Chondrocyte (in vitro differentiated cells): Measurements from ENCODE around the gene UGDH. TPM values are rescaled to one million over a fixed set of nuclear protein-coding genes. Genes with fewer than 3 reads are reported as not detected.

Experiments
- DNase-seq: peaks from one replicate; pipeline ENCODE4 v3.0.0; 2021; ENCODE audit warnings: mixed read lengths, low spot score
- H3K27ac Mint-ChIP-seq: one replicate; pipeline ENCODE4 v1.8.0; 2021; ENCODE audit warnings: mild to moderate bottlenecking, moderate library complexity, mixed read lengths; ENCODE audit not compliant: unreplicated experiment
- H3K27me3 Mint-ChIP-seq: 2 replicates; pipeline ENCODE4 v1.8.0; 2021; ENCODE audit warnings: low read depth, mixed read lengths
- H3K36me3 Mint-ChIP-seq: 2 replicates; pipeline ENCODE4 v1.8.0; 2021; ENCODE audit warnings: low read depth, mixed read lengths
- H3K4me1 Mint-ChIP-seq: 2 replicates; pipeline ENCODE4 v1.8.0; 2021; ENCODE audit warnings: low read depth, mild to moderate bottlenecking, mixed read lengths
- H3K4me3 Mint-ChIP-seq: one replicate; pipeline ENCODE4 v1.8.0; 2021; ENCODE audit warnings: mild to moderate bottlenecking, moderate library complexity, mixed read lengths; ENCODE audit not compliant: unreplicated experiment
- H3K9me3 Mint-ChIP-seq: 2 replicates; pipeline ENCODE4 v1.8.0; 2021; ENCODE audit warnings: low read depth, mixed read lengths
- total RNA-seq: library from RNA; stranded (reverse); gene quantifications from 3 replicates; pipeline ENCODE4 v1.2.1, GENCODE V29; 2021
- TF ChIP-seq, protein P1 (sequence below): fragments of 200-600 bp; sonication (generic); IDR thresholded peaks from 2 replicates; pipeline ENCODE4 v1.5.0; 2021; ENCODE audit warnings: antibody characterized with exemption, mild to moderate bottlenecking, moderate library complexity

The UGDH gene
- total RNA-seq, 1 donor from 2014 or later: 151 TPM

DNA sequence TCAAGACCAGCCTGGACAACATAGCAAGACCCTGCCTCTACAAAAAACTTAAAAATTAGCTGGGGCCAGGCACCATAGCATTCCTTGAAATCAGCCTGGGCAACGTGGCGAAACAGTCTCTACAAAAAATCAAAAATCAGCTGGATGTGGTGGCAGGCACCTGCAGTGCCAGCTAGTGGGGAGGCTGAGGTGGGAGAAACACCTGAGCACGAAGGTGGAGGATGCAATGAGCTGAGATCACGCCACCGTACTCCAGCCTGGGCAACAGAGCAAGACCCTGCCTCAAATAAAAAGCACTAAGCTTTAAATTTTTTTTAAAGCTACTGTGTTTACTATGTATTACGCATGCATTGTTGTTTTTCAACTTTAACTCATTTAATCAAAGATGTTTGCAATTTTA is 71.8 kb downstream of the UGDH start:
- H3K9me3 Mint-ChIP-seq: no peaks in the 10 kb centered on the region
- peaks cover 35% of the 10 kb centered on the region for H3K4me1 Mint-ChIP-seq
- no peaks in the 10 kb centered on the region for H3K27me3 Mint-ChIP-seq
- TF ChIP-seq, protein P1, sequence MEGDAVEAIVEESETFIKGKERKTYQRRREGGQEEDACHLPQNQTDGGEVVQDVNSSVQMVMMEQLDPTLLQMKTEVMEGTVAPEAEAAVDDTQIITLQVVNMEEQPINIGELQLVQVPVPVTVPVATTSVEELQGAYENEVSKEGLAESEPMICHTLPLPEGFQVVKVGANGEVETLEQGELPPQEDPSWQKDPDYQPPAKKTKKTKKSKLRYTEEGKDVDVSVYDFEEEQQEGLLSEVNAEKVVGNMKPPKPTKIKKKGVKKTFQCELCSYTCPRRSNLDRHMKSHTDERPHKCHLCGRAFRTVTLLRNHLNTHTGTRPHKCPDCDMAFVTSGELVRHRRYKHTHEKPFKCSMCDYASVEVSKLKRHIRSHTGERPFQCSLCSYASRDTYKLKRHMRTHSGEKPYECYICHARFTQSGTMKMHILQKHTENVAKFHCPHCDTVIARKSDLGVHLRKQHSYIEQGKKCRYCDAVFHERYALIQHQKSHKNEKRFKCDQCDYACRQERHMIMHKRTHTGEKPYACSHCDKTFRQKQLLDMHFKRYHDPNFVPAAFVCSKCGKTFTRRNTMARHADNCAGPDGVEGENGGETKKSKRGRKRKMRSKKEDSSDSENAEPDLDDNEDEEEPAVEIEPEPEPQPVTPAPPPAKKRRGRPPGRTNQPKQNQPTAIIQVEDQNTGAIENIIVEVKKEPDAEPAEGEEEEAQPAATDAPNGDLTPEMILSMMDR: no peak
- no peak for DNase-seq
- peaks cover 61% of the 10 kb centered on the region for H3K36me3 Mint-ChIP-seq
- no peak overlapping the region for H3K4me3 Mint-ChIP-seq
- H3K27ac Mint-ChIP-seq: no peak overlapping the region

DNA sequence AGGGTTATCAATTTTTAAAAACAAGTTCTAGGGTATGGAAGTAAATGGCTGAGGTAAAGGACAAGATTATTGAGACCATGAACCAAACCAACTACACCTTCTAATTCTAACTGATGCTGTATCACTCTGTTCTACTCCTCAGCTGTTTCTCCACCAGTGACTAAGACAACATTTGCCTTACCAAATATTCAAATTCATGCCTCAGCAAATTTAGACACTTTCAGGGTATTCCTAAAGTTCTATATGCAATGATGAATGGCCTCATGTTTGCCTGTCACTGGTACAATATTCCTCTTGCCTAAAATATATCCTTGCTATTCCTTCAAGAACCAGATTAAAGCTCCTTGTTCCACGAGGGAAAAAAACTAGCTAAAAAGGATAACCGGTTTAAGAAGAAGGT is 73.5 kb downstream of the UGDH start:
- Mint-ChIP-seq H3K36me3 (peaks cover 62% of the 10 kb centered on the region), H3K9me3 (no peaks in the 10 kb centered on the region), H3K27me3 (no peaks in the 10 kb centered on the region), H3K27ac (no peak overlapping the region), H3K4me1 (peaks cover 29% of the 10 kb centered on the region), H3K4me3 (no peak overlapping the region)
- DNase-seq: no peak
- TF ChIP-seq, protein P1: no peak

DNA sequence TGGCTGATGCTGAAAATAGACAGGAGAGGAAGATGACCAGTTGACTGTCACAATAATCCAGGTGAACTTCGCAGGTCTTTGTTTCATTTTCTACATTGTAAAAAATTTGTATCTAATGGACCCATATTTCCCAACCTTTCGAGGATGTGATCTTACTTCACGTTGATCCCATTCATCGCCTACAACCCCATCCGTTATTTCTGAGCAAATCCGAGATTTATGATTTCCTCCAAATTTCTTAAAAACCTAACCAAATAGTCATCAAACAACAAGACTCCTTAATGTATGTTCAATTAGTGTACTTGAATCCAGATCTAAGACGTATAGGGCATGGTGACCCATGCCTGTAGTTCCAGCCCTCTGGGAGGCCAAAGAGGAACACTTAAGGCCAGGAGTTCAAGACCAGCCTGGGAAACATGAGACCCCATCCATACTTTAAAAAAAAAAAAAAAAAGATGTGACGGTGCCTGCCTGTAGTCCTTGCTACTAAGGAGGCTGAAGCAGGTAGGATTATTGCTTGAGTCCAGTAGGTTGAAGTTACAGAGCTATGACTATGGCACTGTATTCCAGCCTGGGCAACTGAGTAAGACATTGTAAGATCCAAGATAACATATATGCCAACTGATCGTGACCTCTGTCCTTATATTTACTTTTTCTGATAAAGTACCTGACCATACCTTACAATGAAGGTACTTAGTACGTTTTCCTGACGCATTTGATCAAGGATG is 74.2 kb downstream of the UGDH start:
- Mint-ChIP-seq H3K27ac (no peak overlapping the region), H3K4me1 (peaks cover 26% of the 10 kb centered on the region), H3K27me3 (no peaks in the 10 kb centered on the region), H3K4me3 (no peak overlapping the region), H3K36me3 (peaks cover 58% of the 10 kb centered on the region), H3K9me3 (no peaks in the 10 kb centered on the region)
- TF ChIP-seq, protein P1: no peak
- DNase-seq: no peak

GRCh38 chr4:39452153-39452859 is 74.9 kb downstream of the UGDH start:
- no peaks in the 10 kb centered on the region for H3K27me3 Mint-ChIP-seq
- H3K9me3 Mint-ChIP-seq: no peaks in the 10 kb centered on the region
- peaks cover 52% of the 10 kb centered on the region for H3K36me3 Mint-ChIP-seq
- DNase-seq: no peak
- no peak overlapping the region for H3K27ac Mint-ChIP-seq
- H3K4me1 Mint-ChIP-seq: peaks cover 19% of the 10 kb centered on the region
- H3K4me3 Mint-ChIP-seq: no peak overlapping the region
- TF ChIP-seq, protein P1: no peak

DNA sequence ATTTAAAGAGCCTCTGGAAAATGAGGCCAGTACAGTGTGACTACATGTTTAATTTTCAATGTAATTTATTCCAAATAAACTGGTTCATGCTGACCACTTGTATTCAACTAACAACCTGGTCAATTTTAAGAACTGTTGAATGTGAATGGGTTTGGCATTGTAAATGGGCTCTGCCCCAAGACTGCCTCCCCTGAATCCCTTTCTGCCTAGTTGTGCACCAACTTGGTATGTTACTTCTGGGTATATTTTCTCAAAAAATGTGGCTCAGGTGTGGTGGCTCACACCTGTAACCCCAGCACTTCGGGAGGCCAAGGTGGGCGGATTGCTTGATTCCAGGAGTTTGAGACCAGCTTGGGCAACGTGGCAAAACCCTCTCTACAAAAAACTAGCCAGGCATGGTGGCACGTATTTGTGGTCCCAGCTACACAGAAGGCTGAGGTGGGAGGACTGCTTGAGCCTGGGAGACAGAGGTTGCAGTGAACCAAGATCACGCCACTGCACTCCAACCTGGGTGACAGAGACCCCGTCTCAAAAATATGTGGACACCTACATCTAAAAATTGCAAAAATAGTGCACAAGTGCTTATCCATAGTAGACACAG is 75.7 kb downstream of the UGDH start:
- H3K36me3 Mint-ChIP-seq: peaks cover 45% of the 10 kb centered on the region
- H3K27me3 Mint-ChIP-seq: no peaks in the 10 kb centered on the region
- TF ChIP-seq, protein P1: no peak
- DNase-seq: no peak
- H3K4me1 Mint-ChIP-seq: peaks cover 11% of the 10 kb centered on the region
- H3K9me3 Mint-ChIP-seq: no peaks in the 10 kb centered on the region
- no peak overlapping the region for H3K4me3 Mint-ChIP-seq
- H3K27ac Mint-ChIP-seq: no peak overlapping the region
